GM23248 (cell line): ENCODE data around the gene UGT1A10. TPM values are rescaled to one million over a fixed set of nuclear protein-coding genes. Genes with fewer than 3 reads are reported as not detected.

Source experiments
- DNase-seq: peaks from one replicate; pipeline ENCODE4 v3.0.0-alpha.2; 2015
- H2AFZ ChIP-seq: fragments of 200-600 bp; sonication (generic); 2 replicates; pipeline ENCODE4 v1.6.1; 2016; ENCODE audit warnings: antibody characterized with exemption
- H3F3A ChIP-seq: fragments of 200-600 bp; sonication (generic); 2 replicates; pipeline ENCODE4 v1.6.1; 2016; ENCODE audit warnings: mild to moderate bottlenecking, antibody characterized with exemption, mixed run types; ENCODE audit not compliant: insufficient read depth
- H3K27ac ChIP-seq: fragments of 200-600 bp; sonication (generic); 2 replicates; pipeline ENCODE4 v1.5.1; 2016; ENCODE audit warnings: mild to moderate bottlenecking
- H3K27me3 ChIP-seq: fragments of 200-600 bp; sonication (generic); replicated peaks from 2 replicates; pipeline ENCODE4 v1.6.1; 2016; ENCODE audit warnings: mild to moderate bottlenecking; ENCODE audit not compliant: insufficient read depth
- H3K36me3 ChIP-seq: fragments of 200-600 bp; sonication (generic); 2 replicates; pipeline ENCODE4 v1.6.1; 2016; ENCODE audit warnings: low read depth, mild to moderate bottlenecking
- H3K4me1 ChIP-seq: fragments of 200-600 bp; sonication (generic); 2 replicates; pipeline ENCODE4 v1.6.1; 2016; ENCODE audit warnings: mild to moderate bottlenecking; ENCODE audit not compliant: insufficient read depth
- H3K4me2 ChIP-seq: fragments of 200-600 bp; sonication (generic); one replicate; pipeline ENCODE4 v1.6.1; 2016; ENCODE audit warnings: mild to moderate bottlenecking; ENCODE audit not compliant: unreplicated experiment
- H3K4me3 ChIP-seq: fragments of 200-600 bp; sonication (generic); 2 replicates; pipeline ENCODE4 v1.5.1; 2016; ENCODE audit warnings: mild to moderate bottlenecking
- H3K79me2 ChIP-seq: fragments of 200-600 bp; sonication (generic); 2 replicates; pipeline ENCODE4 v1.6.1; 2016; ENCODE audit warnings: mild to moderate bottlenecking; ENCODE audit not compliant: insufficient read depth
- H3K9ac ChIP-seq: fragments of 200-600 bp; sonication (generic); 2 replicates; pipeline ENCODE4 v1.6.1; 2016; ENCODE audit warnings: mild to moderate bottlenecking
- H3K9me2 ChIP-seq: fragments of 200-600 bp; sonication (generic); 2 replicates; pipeline ENCODE4 v1.6.1; 2016; ENCODE audit warnings: mixed run types, mild to moderate bottlenecking, moderate library complexity; ENCODE audit not compliant: insufficient read depth
- H3K9me3 ChIP-seq: fragments of 200-600 bp; sonication (generic); one replicate; pipeline ENCODE4 v1.6.1; 2017; ENCODE audit warnings: low read depth
- H4K20me1 ChIP-seq: fragments of 200-600 bp; sonication (generic); 2 replicates; pipeline ENCODE4 v1.6.0; 2016; ENCODE audit not compliant: insufficient read depth
- EZH2 ChIP-seq: fragments of 200-600 bp; sonication (generic); IDR thresholded peaks from 2 replicates; pipeline ENCODE4 v1.6.1; 2018; ENCODE audit warnings: antibody characterized with exemption, mild to moderate bottlenecking; ENCODE audit not compliant: insufficient read depth, poor library complexity, severe bottlenecking
- EZH2phosphoT487 ChIP-seq: fragments of 200-600 bp; sonication (generic); IDR thresholded peaks from 2 replicates; pipeline ENCODE4 v1.6.1; 2018; ENCODE audit warnings: antibody characterized with exemption, moderate library complexity, mild to moderate bottlenecking, low read depth; ENCODE audit not compliant: insufficient read depth
- WGBS, 2 experiments: methylation state at CpG; one replicate each; pipeline ENCODE4 v1.1.6; 2015 to 2017; ENCODE audit warnings: low lambda C conversion rate in 2 of 2, low coverage in 1 of 2; ENCODE audit errors: missing lambda C conversion rate in 2 of 2; 5-methylcytosine and 5-hydroxymethylcytosine counted together
- in situ Hi-C: fragments of 300-500 bp; cut with MboI; formaldehyde crosslinking; loops from 2 replicates; pipeline ENCODE4 v1.15.0; 2020
- polyA plus RNA-seq: library from polyadenylated mRNA; unstranded; fragments of >200 nt; fragmentation: Nextera tagmentation; extraction: Ambion mirVana; gene quantifications from 2 replicates; pipeline ENCODE4 v1.2.1, GENCODE V29; 2016
- total RNA-seq: library from RNA; depleted of rRNA; stranded (reverse); fragments of >200 nt; shearing (Covaris generic); gene quantifications from 2 replicates; pipeline ENCODE4 v1.2.3, GENCODE V29; 2014

UGT1A10 gene
- total and polyA plus RNA-seq, 2 experiments from 2014 or later, result not detected

GRCh38 chr2:233766416-233766815 is 130.2 kb downstream of the UGT1A10 start:
- DNase-seq, result no peak
- Histone ChIP-seq H3K9me2 (no peaks in the 10 kb centered on the region), H3K9me3 (no peaks in the 10 kb centered on the region), H3F3A (peaks cover 12% of the 10 kb centered on the region; the same call in 1 of the 2 replicates), H3K4me3 (no peak overlapping the region), H3K4me1 (peaks cover 15% of the 10 kb centered on the region), H3K79me2 (no peaks in the 10 kb centered on the region), H3K9ac (no peak overlapping the region), H3K27me3 (0 out of 2 replicates have a peak, but pooled peaks cover 8% of the 10 kb centered on the region), H3K27ac (no peak overlapping the region), H3K36me3 (no peaks in the 10 kb centered on the region), H3K4me2 (no peak overlapping the region), H2AFZ (no peak overlapping the region), H4K20me1 (no peaks in the 10 kb centered on the region)
- WGBS, 2 experiments, result 34 to 39% methylated on average over 4 of the region's 4 CpGs
- TF ChIP-seq EZH2 (no peak), EZH2phosphoT487 (no peak)
- in situ Hi-C loops, result no loop called here

GRCh38 chr2:233768076-233768475 is 131.8 kb downstream of the UGT1A10 start:
- Histone ChIP-seq H3F3A (peaks cover 12% of the 10 kb centered on the region; the same call in 1 of the 2 replicates), H3K79me2 (no peaks in the 10 kb centered on the region), H3K4me2 (no peak overlapping the region), H3K36me3 (no peaks in the 10 kb centered on the region), H3K9me2 (no peaks in the 10 kb centered on the region), H3K9me3 (no peaks in the 10 kb centered on the region), H4K20me1 (no peaks in the 10 kb centered on the region), H3K9ac (no peak overlapping the region), H3K27me3 (peaks cover 6% of the 10 kb centered on the region; the same call in 1 of the 2 replicates), H3K27ac (no peak overlapping the region), H3K4me3 (no peak overlapping the region), H2AFZ (no peak overlapping the region), H3K4me1 (peaks cover 15% of the 10 kb centered on the region)
- TF ChIP-seq EZH2phosphoT487 (no peak), EZH2 (no peak)
- in situ Hi-C loops, result no loop called here
- 35 to 41% methylated on average over 4 of the region's 4 CpGs for WGBS, 2 experiments
- DNase-seq, result no peak

- TF ChIP-seq EZH2phosphoT487, result no peak
- no peak for DNase-seq
- Histone ChIP-seq H3K4me3 (no peak overlapping the region), H2AFZ (no peak overlapping the region), H3K36me3 (no peaks in the 10 kb centered on the region), H3K4me2 (no peak overlapping the region), H3K27me3 (peaks cover 6% of the 10 kb centered on the region; the same call in 1 of the 2 replicates), H3K79me2 (no peaks in the 10 kb centered on the region), H3K9ac (no peak overlapping the region), H3K9me2 (no peaks in the 10 kb centered on the region), H3K9me3 (no peaks in the 10 kb centered on the region), H3K27ac (no peak overlapping the region), H3K4me1 (peaks cover 7% of the 10 kb centered on the region), H4K20me1 (no peaks in the 10 kb centered on the region), H3F3A (peaks cover 3% of the 10 kb centered on the region; the same call in 1 of the 2 replicates)
- in situ Hi-C loops, result no loop called here
- 45 to 51% methylated on average over 9 of the region's 9 CpGs for WGBS, 2 experiments
Measured at GRCh38 chr2:233769260-233769659, 133.0 kb downstream of the UGT1A10 start.

- Histone ChIP-seq H4K20me1 (no peaks in the 10 kb centered on the region), H3K9me2 (no peaks in the 10 kb centered on the region), H3K9ac (no peak overlapping the region), H3K27ac (no peak overlapping the region), H3K4me3 (no peak overlapping the region), H3K79me2 (no peaks in the 10 kb centered on the region), H3K27me3 (peaks cover 10% of the 10 kb centered on the region), H3K36me3 (no peaks in the 10 kb centered on the region), H3F3A (no peaks in the 10 kb centered on the region), H3K9me3 (no peaks in the 10 kb centered on the region), H3K4me2 (no peak overlapping the region), H2AFZ (no peak overlapping the region), H3K4me1 (no peaks in the 10 kb centered on the region)
- WGBS, 2 experiments, result 67% methylated on average over 16 of the region's 16 CpGs
- TF ChIP-seq EZH2phosphoT487, result no peak
- TF ChIP-seq EZH2, result no peak
- in situ Hi-C loops, result no loop called here
- DNase-seq, result no peak
Measured at GRCh38 chr2:233772153-233772552, 135.9 kb downstream of the UGT1A10 start.

GRCh38 chr2:233772583-233772982 is 136.3 kb downstream of the UGT1A10 start:
- Histone ChIP-seq H4K20me1 (no peaks in the 10 kb centered on the region), H3K9me3 (no peaks in the 10 kb centered on the region), H3K9ac (no peak overlapping the region), H3K4me3 (no peak overlapping the region), H3K27me3 (peaks cover 10% of the 10 kb centered on the region), H3K36me3 (no peaks in the 10 kb centered on the region), H3K9me2 (no peaks in the 10 kb centered on the region), H3K79me2 (no peaks in the 10 kb centered on the region), H2AFZ (no peak overlapping the region), H3K4me2 (no peak overlapping the region), H3K4me1 (no peaks in the 10 kb centered on the region), H3K27ac (no peak overlapping the region), H3F3A (no peaks in the 10 kb centered on the region)
- 43 to 46% methylated on average over 5 of the region's 5 CpGs for WGBS, 2 experiments
- TF ChIP-seq EZH2, result no peak
- in situ Hi-C loops, result no loop called here
- no peak for DNase-seq
